K562 (cell line): ENCODE data around the gene DDAH2. TPM values are rescaled to one million over a fixed set of nuclear protein-coding genes. Genes with fewer than 3 reads are reported as not detected.

ENCODE experiments used
- BRD9 ChIP-seq: fragments of 450-650 bp; IDR thresholded peaks from 2 replicates; pipeline ENCODE4 v1.6.1; 2018; ENCODE audit warnings: low read depth; ENCODE audit not compliant: partially characterized antibody
- CBFB ChIP-seq: sonication (generic); formaldehyde crosslinking; IDR thresholded peaks from 2 replicates; pipeline ENCODE4 v1.4.0; 2020; ENCODE audit warnings: mild to moderate bottlenecking, missing genetic modification reagents
- DMBX1 ChIP-seq: fragments of 250-450 bp; sonication (Bioruptor Pico); IDR thresholded peaks from 2 replicates; pipeline ENCODE4 v1.8.0; 2022; ENCODE audit warnings: inconsistent platforms, mild to moderate bottlenecking, moderate library complexity, borderline replicate concordance
- FOXP1 ChIP-seq: sonication (generic); formaldehyde crosslinking; IDR thresholded peaks from 2 replicates; pipeline ENCODE4 v1.8.0; 2022; ENCODE audit warnings: mild to moderate bottlenecking, missing genetic modification reagents
- ILK ChIP-seq: fragments of 450-650 bp; IDR thresholded peaks from 2 replicates; pipeline ENCODE4 v1.6.1; 2016; ENCODE audit warnings: missing genetic modification characterization, low read depth, mild to moderate bottlenecking, missing compliant biosample characterization, moderate library complexity, borderline replicate concordance
- IRF2 ChIP-seq: sonication (generic); formaldehyde crosslinking; IDR thresholded peaks from 2 replicates; pipeline ENCODE4 v1.8.1; 2022; ENCODE audit warnings: mild to moderate bottlenecking, missing genetic modification reagents
- MAX ChIP-seq: sonication (generic); formaldehyde crosslinking; IDR thresholded peaks from 2 replicates; pipeline ENCODE4 v1.9.0; 2022; ENCODE audit warnings: mild to moderate bottlenecking, missing genetic modification reagents
- NR3C1 ChIP-seq: sonication (generic); formaldehyde crosslinking; IDR thresholded peaks from 2 replicates; pipeline ENCODE4 v1.8.1; 2022; ENCODE audit warnings: missing genetic modification reagents
- RAD21 ChIP-seq, 2 experiments: fragments of 250-450 bp in 1 of 2; fragments of 450-650 bp in 1 of 2; sonication (Bioruptor Pico) in 1 of 2; formaldehyde crosslinking in 1 of 2; IDR thresholded peaks in 1 of 2; conservative IDR thresholded peaks in 1 of 2; 2 replicates each; pipeline versions ENCODE4 v1.4.0 to v1.8.0; 2020 to 2022; ENCODE audit warnings: mild to moderate bottlenecking in 2 of 2, moderate library complexity in 1 of 2
- SMAD3 ChIP-seq: fragments of 450-650 bp; formaldehyde crosslinking; conservative IDR thresholded peaks from 2 replicates; pipeline ENCODE4 v1.4.0; 2020; ENCODE audit warnings: mild to moderate bottlenecking
- TFAM ChIP-seq: fragments of 250-450 bp; sonication (Bioruptor Pico); conservative IDR thresholded peaks from 2 replicates; pipeline ENCODE4 v1.5.0; 2021; ENCODE audit warnings: mild to moderate bottlenecking, moderate library complexity
- THRB ChIP-seq: fragments of 450-650 bp; formaldehyde crosslinking; conservative IDR thresholded peaks from 2 replicates; pipeline ENCODE4 v1.4.0; 2022; ENCODE audit warnings: mild to moderate bottlenecking, missing genetic modification characterization
- XRCC4 ChIP-seq: IDR thresholded peaks from one replicate; pipeline ENCODE4 v1.6.1; 2011; ENCODE audit not compliant: insufficient read depth, insufficient read length; ENCODE audit errors: extremely low read depth
- ZBTB43 ChIP-seq: sonication (generic); formaldehyde crosslinking; IDR thresholded peaks from 2 replicates; pipeline ENCODE4 v1.8.0; 2023; ENCODE audit warnings: mild to moderate bottlenecking, missing genetic modification reagents
- ZNF146 ChIP-seq: IDR thresholded peaks from one replicate; pipeline ENCODE4 v1.6.1; 2018; ENCODE audit warnings: missing compliant biosample characterization; ENCODE audit not compliant: unreplicated experiment
- ZNF232 ChIP-seq: sonication (generic); formaldehyde crosslinking; IDR thresholded peaks from 2 replicates; pipeline ENCODE4 v1.8.0; 2022; ENCODE audit warnings: mild to moderate bottlenecking, missing genetic modification reagents
- ZNF274 ChIP-seq: IDR thresholded peaks from 2 replicates; pipeline ENCODE4 v1.6.1; 2011; ENCODE audit warnings: low read depth, mild to moderate bottlenecking, low read length, moderate library complexity, borderline replicate concordance
- ZNF311 ChIP-seq: fragments of 250-450 bp; sonication (Bioruptor Pico); IDR thresholded peaks from 2 replicates; pipeline ENCODE4 v1.4.0; 2020; ENCODE audit warnings: mild to moderate bottlenecking, moderate library complexity
- ZNF436 ChIP-seq: fragments of 250-450, 450-650 bp; sonication (Bioruptor Pico); formaldehyde crosslinking; IDR thresholded peaks from 2 replicates; pipeline ENCODE4 v1.7.0; 2020; ENCODE audit warnings: mild to moderate bottlenecking
- ZNF592 ChIP-seq: fragments of 450-650 bp; IDR thresholded peaks from 2 replicates; pipeline ENCODE4 v1.6.1; 2017; ENCODE audit warnings: antibody characterized with exemption, mild to moderate bottlenecking
- ZNF717 ChIP-seq: fragments of 250-450 bp; sonication (Bioruptor Pico); IDR thresholded peaks from 2 replicates; pipeline ENCODE4 v1.5.0; 2021
- ZNF76 ChIP-seq: fragments of 250-450 bp; sonication (Bioruptor Pico); IDR thresholded peaks from 2 replicates; pipeline ENCODE4 v1.4.0; 2020; ENCODE audit warnings: mild to moderate bottlenecking, moderate library complexity, borderline replicate concordance
- polyA plus RNA-seq, 8 experiments: library from polyadenylated mRNA; depleted of rRNA in 4 of 8; stranded (reverse) in 5 of 8; unstranded in 3 of 8; fragments of >200 nt; fragmentation: Nextera tagmentation in 2 of 8; fragmentation: Illumina TruSeq in 1 of 8; extraction: Ambion mirVana in 2 of 8; extraction: Trizol in 1 of 8; gene quantifications; 2 replicates each; pipeline versions ENCODE4 v1.2.1 to v1.2.3, GENCODE V29; 2011 to 2014; ENCODE audit warnings: inconsistent platforms in 1 of 8, missing spikeins in 1 of 8
- total RNA-seq, 7 experiments: library from RNA; depleted of rRNA in 6 of 7; stranded (reverse); fragments of >200 nt in 6 of 7; fragmentation: Illumina TruSeq in 2 of 7; extraction: Trizol in 2 of 7; gene quantifications; 2 replicates each; pipeline versions ENCODE4 v1.2.1 to v1.2.3, GENCODE V29; 2011 to 2021; ENCODE audit warnings: low replicate concordance in 1 of 7

The DDAH2 gene
- total and polyA plus RNA-seq, 9 of the 15 experiments (the other 6 are each of a cell fraction or from before 2014, with no cell fraction given), result 1.8 to 45.4 (median 21.4) TPM

- TF ChIP-seq THRB (CRISPR knock-in tag) (0 out of 2 replicates have a peak, but pooled peaks have one; percentile 14), ZNF311 (0 out of 2 replicates have a peak, but pooled peaks have one; percentile 26), NR3C1 (CRISPR knock-in tag) (no peak), ZNF76 (0 out of 2 replicates have a peak, but pooled peaks have one; percentile 39), ILK (tag) (peak; percentile 68; the same call in 1 of the 2 replicates), IRF2 (CRISPR knock-in tag) (no peak), RAD21 (CRISPR knock-in tag; conservative IDR thresholded peaks at IDR 0.05 in 1 of 2, IDR thresholded peaks at IDR 0.05 in 1 of 2) (no peak), MAX (CRISPR knock-in tag) (peak; percentile 52), ZNF717 (CRISPR knock-in tag) (0 out of 2 replicates have a peak, but pooled peaks have one; percentile 49), DMBX1 (CRISPR knock-in tag) (no peak), ZNF592 (no peak), SMAD3 (CRISPR knock-in tag) (0 out of 2 replicates have a peak, but pooled peaks have one; percentile 3), ZNF232 (peak; percentile 26; the same call in 1 of the 2 replicates), ZNF436 (no peak), ZBTB43 (CRISPR knock-in tag) (0 out of 2 replicates have a peak, but pooled peaks have one; percentile 40), ZNF274 (no peak), FOXP1 (CRISPR knock-in tag) (peak; percentile 71), BRD9 (no peak), CBFB (CRISPR knock-in tag) (0 out of 2 replicates have a peak, but pooled peaks have one; percentile 81), XRCC4 (no peak), TFAM (CRISPR knock-in tag) (no peak), ZNF146 (no peak)
Observed at GRCh38 chr6:31736768-31737314, 7.7 kb upstream of the DDAH2 start (continued).
